GM10266 (cell line): ENCODE results near the gene ZFPM1.
A peak's percentile ranks its signal among the peaks of the same experiment; 100 is the strongest.

Experiments used
- DNase-seq: peaks from one replicate; pipeline ENCODE4 v3.0.0; 2012; ENCODE audit errors: extremely low spot score
- TF ChIP-seq, protein P1 (sequence below): IDR thresholded peaks from 2 replicates; pipeline ENCODE4 v1.5.1; 2012; ENCODE audit warnings: mild to moderate bottlenecking, low read depth; ENCODE audit not compliant: control insufficient read depth, insufficient read depth; ENCODE audit errors: missing control alignments

ZFPM1 gene

DNA sequence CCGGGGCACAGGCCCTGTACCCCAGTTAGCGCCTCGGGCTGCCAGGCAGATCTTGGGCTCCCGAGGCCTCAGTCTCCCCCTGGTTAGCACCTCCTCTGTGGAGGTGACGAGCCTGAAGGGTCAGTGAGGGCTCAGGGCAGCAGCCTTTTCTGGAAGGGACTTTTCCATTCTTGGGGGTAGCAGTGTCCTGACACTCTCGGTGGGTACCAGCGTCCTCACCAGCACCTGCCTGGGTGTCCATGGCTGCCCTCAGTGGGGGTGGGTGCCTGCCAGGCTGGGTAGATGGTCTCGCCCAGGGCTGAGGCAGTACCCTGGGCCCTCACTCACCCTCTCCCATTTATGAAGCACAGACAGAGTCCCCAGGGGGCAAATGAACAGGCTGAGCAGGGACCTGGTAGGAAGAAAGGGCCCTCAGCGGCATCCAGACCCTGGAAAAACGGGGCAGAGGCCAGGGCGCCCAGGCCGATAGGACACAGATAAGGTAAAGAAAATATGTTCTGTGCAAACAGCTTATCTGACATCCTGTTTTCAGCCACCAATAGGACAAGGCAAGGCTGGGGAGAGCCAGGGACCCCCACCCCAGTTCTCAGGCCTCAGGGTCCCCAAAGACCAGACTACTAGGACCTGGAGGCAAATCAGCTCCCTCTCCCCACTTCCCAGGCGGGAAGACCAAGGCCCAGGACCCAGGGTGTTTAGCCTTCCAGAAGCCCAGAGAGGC, 50.9 kb downstream of the ZFPM1 start:
- TF ChIP-seq, protein P1, sequence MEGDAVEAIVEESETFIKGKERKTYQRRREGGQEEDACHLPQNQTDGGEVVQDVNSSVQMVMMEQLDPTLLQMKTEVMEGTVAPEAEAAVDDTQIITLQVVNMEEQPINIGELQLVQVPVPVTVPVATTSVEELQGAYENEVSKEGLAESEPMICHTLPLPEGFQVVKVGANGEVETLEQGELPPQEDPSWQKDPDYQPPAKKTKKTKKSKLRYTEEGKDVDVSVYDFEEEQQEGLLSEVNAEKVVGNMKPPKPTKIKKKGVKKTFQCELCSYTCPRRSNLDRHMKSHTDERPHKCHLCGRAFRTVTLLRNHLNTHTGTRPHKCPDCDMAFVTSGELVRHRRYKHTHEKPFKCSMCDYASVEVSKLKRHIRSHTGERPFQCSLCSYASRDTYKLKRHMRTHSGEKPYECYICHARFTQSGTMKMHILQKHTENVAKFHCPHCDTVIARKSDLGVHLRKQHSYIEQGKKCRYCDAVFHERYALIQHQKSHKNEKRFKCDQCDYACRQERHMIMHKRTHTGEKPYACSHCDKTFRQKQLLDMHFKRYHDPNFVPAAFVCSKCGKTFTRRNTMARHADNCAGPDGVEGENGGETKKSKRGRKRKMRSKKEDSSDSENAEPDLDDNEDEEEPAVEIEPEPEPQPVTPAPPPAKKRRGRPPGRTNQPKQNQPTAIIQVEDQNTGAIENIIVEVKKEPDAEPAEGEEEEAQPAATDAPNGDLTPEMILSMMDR, result no peak
- DNase-seq, result no peak

DNA sequence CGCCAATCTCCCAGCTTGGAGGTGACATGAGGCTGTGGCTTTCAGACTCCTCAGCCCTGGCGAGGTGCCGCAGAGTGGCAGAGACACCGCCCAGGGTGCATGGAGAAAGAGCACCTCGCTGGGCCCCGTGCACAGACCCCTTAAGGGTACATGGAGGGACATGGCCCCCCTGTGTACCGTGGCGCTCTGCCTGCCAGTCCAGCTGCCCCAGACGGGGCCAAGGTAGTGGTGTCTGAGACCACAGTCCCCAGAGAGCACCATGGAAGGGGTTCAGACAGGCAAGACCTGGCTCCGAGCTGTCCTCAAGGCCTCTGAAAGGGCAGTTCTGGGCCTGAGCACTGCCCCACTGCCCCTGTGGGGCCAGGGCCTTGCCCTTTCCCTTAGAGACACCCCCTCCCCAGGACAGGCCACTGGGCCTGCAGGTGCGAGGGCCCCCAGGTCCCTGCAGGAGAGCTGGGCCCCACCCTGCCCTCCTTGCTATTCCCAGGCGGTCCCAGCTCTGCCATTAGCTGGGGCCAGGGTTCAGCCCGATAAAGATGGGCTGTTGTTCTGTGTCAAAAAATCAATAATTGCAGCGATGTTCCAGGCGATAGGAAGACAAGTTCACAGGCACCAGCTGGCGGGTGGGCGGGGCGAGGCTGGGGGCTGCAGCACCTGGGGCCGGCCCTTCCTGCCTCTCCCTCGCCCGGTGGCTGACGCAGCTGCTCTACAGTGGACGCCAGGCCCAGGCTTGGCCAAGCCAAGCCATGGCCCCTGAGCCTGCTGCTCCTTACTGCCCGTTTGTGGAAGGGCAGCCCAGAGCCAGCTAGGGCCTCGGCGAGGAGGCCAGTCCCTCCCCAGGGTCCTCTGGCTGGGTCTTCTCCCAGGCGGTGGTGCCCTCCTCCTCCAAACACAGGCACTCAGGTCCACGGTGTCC, 51.7 kb downstream of the ZFPM1 start:
- TF ChIP-seq, protein P1, result no peak
- DNase-seq, result no peak

DNA sequence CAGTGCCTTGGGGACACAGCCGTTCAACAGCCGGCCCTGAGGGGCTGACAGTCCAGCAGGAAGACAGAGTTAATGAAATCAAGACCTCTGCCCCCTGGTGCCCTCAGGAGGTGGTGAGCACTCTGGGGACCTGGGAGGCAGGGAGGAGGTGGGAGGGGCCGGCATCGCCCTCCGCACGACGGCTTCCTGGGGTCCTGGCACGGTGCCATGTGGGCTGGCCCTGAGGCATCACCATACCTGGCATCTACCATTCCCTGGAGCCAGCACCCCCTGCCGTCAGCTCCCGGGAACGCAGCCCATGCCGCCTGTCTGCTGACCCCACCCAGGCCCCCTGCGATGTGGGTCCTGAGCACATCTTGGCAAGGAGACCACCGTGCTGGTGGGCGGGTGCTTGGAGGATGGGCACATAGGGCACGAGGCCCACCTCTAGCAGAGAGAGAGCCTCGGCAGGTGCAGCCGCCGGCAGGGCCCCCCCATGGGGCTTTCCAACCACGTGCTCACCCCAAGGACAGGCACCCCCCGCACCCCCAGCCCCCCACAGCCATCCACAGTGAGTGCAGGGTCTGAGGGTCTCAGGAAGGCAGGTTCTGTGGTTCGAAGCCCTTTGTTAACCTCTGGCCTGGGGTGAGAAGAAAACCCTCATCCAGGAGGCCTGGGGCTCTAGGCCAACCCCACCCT, 52.5 kb downstream of the ZFPM1 start:
- DNase-seq, result peak; percentile 57
- TF ChIP-seq, protein P1, result peak; percentile 34

DNA sequence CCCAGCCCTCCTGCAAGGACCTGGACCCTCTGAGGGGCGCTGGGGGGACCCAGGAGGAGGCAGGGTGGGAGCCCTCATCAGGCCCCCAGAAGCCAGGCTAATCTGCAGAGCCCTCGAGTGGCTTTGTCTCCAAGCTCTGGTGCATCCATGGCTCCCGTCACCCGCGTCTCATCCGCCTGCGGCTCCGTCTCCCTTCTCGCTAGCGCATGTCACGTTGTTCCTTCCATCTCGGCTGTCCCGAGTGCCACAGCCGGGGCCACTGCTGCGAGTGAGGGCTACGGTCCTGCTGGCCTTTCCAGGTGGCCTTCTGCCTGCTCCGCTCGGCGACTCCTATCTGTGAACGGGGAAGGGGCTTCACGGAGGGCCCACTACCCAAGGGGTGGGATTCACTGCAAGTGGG, 53.6 kb downstream of the ZFPM1 start:
- TF ChIP-seq, protein P1, result no peak

DNA sequence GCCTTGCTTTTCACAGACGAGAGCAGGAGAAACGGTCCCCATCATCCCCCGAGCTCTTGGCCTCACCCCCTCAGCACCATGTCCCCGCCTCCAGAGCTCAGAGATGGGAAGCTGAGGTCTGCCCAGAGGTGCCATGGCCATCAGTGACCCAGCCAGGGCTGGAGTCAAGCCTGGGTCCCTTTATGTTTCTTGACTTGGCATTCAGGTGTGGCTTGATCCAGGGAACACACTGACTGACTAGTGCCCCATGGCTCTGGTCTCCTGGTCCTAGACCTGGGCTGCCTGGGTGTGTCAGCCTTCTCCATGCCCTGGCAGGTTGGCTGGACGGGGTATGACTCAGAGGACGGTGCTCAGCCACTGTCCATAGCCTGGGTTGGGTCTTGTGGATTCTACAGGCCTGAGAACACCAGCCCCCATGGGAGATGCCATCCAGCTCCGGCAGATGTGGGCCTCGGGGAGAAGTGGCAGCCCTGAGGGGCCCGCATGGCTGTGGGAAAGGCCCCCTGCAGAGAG, 54.2 kb downstream of the ZFPM1 start:
- TF ChIP-seq, protein P1, result no peak
- DNase-seq, result no peak

More for the DNA sequence above, 53.6 kb downstream of the ZFPM1 start:
- no peak for DNase-seq

DNA sequence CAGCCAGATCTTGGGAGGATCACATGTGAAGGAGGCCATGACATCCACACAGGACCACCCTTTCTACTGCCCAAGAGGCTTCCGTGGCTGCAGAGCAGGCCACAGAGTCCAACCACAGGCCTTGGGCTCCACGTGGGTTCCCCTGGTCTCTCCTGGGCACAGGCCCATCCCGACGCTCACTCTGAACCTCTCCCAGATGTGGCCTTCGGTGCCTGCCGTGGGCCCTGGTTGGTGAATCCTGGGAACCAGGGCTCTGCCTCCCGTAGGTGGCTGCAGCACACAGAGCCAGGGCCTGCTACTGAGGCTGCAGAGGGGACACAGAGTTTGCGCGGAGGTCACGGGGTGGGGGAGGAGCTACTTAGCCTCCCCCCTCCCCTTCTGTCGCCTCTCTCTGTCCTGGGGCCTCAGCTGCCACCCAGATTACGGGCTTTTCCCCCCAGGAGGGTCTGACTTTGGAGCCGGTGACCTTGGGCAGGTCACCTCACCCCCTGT, 55.3 kb downstream of the ZFPM1 start:
- TF ChIP-seq, protein P1, result no peak

More for the DNA sequence above, 55.3 kb downstream of the ZFPM1 start:
- no peak for DNase-seq
